Gastroesophageal sphincter (tissue), 4 donors: ENCODE data around the gene SCFD2. TPM values are rescaled to one million over a fixed set of nuclear protein-coding genes. Genes with fewer than 3 reads are reported as not detected.

Experiments used
- ATAC-seq: fragments of 150-250 bp; one replicate; pipeline ENCODE4 v1.9.1; 2016; ENCODE audit warnings: mild to moderate bottlenecking, moderate library complexity
- H3K27ac ChIP-seq, 4 donors: fragments of 200-600 bp; sonication (generic) in 3 of 4; 1 replicate in 3 of 4; 2 replicates in 1 of 4; pipeline ENCODE4 v1.5.1; 2016 to 2019
- H3K27me3 ChIP-seq: fragments of 200-600 bp; sonication (generic); one replicate; pipeline ENCODE4 v1.5.1; 2019
- H3K36me3 ChIP-seq, 2 donors: fragments of 200-600 bp; sonication (generic); one replicate each; pipeline ENCODE4 v1.5.1; 2019; ENCODE audit warnings: control low read depth in 1 of 2
- H3K4me1 ChIP-seq, 3 donors: fragments of 200-600 bp; sonication (generic); 1 replicate in 2 of 3; 2 replicates in 1 of 3; pipeline ENCODE4 v1.5.1; 2016 to 2019; ENCODE audit warnings: control low read depth in 2 of 3
- H3K4me3 ChIP-seq, 2 donors: fragments of 200-600 bp; sonication (generic); one replicate each; pipeline ENCODE4 v1.5.1; 2019; ENCODE audit warnings: mild to moderate bottlenecking in 1 of 2, moderate library complexity in 1 of 2
- H3K9me3 ChIP-seq, 3 donors: fragments of 200-600 bp; sonication (generic); one replicate each; pipeline ENCODE4 v1.5.1; 2017 to 2019; ENCODE audit warnings: control low read depth in 2 of 3
- CTCF ChIP-seq, 4 experiments: fragments of 200-600 bp in 2 of 4; fragments of 450-650 bp in 2 of 4; sonication (generic) in 1 of 4; IDR thresholded peaks; one replicate each; pipeline ENCODE4 v1.5.1; 2017 to 2019; ENCODE audit warnings: antibody characterized with exemption in 4 of 4, mild to moderate bottlenecking in 2 of 4, moderate library complexity in 2 of 4
- EP300 ChIP-seq: sonication (generic); formaldehyde crosslinking; IDR thresholded peaks from one replicate; pipeline ENCODE4 v1.6.1; 2017; ENCODE audit warnings: antibody characterized with exemption, mild to moderate bottlenecking
- POLR2A ChIP-seq, 2 donors: fragments of 450-650 bp; IDR thresholded peaks; one replicate each; pipeline ENCODE4 v1.6.1; 2017; ENCODE audit warnings: antibody characterized with exemption in 2 of 2, mild to moderate bottlenecking in 2 of 2, moderate library complexity in 1 of 2
- POLR2AphosphoS5 ChIP-seq: sonication (generic); formaldehyde crosslinking; IDR thresholded peaks from one replicate; pipeline ENCODE4 v1.6.1; 2017; ENCODE audit warnings: antibody characterized with exemption
- whole genome bisulfite sequencing, 2 donors: methylation state at CpG; one replicate each; pipeline ENCODE4 v1.1.5; 2018; ENCODE audit warnings: low coverage in 1 of 2; 5-methylcytosine and 5-hydroxymethylcytosine counted together
- total RNA-seq, 4 donors: library from RNA; depleted of rRNA; stranded (reverse); fragments of >200 nt; gene quantifications; one replicate each; pipeline ENCODE4 v1.1.0, GENCODE V29; 2016

The SCFD2 gene
- total RNA-seq, 4 donors from 2014 or later, result 8.9 to 17.6 (median 14.6) TPM

DNA sequence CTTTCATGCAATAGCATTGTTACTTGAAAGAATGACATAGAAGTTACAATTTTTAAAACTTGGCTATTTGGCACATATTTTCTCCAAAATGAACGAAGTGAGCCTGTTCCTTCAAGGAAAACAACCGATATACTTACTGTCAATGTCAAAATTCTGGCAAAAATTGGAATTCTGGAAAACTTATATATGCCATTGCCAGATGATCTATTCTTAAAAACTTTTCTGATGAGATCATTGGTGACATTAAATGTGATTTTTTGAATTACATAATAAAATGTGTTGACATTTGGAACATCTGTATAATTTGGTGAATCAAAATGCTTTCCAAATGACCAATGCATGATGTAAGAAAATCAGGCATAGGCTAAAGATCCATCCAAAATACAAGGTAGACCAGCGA, 209.0 kb downstream of the SCFD2 start:
- WGBS, 2 donors, result 82 to 87% methylated on average over 3 of the region's 3 CpGs
- Histone ChIP-seq H3K4me3 (no peak overlapping the region), H3K27me3 (no peaks in the 10 kb centered on the region), H3K36me3 (no peaks in the 10 kb centered on the region), H3K9me3 (no peaks in the 10 kb centered on the region), H3K4me1 (peaks cover 0 to under 1% (median 0%) of the 10 kb centered on the region in 3 donors), H3K27ac (no peak overlapping the region)
- ATAC-seq, result peak; percentile 5
- TF ChIP-seq EP300 (no peak), POLR2A (IDR thresholded peaks at IDR 0.05) (no peak)

GRCh38 chr4:53152467-53152866, 213.4 kb downstream of the SCFD2 start:
- ATAC-seq, result no peak
- Histone ChIP-seq H3K9me3 (no peaks in the 10 kb centered on the region), H3K4me3 (no peak overlapping the region), H3K4me1 (peaks cover 0 to 12% (median 0%) of the 10 kb centered on the region in 3 donors), H3K27me3 (no peaks in the 10 kb centered on the region), H3K27ac (no peak overlapping the region), H3K36me3 (no peaks in the 10 kb centered on the region)
- TF ChIP-seq CTCF (IDR thresholded peaks at IDR 0.05), result no peak
- 91 to 100% methylated on average over 1 to 2 of the region's 2 CpGs for WGBS, 2 donors

DNA sequence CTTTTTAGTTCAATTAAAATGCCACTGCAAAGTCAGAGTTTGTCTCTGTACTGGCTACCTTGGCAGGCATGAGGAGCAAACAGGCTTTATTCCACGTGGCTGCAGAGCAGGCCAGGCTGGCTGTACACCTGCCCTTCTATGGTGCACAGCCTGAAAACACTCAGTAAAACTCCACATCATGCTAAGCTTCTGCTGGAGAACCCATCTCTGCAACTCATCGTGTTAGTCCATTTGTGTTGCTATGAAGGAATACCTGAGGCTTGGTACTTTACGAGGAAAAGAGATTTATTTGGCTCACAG, 214.4 kb downstream of the SCFD2 start:
- Histone ChIP-seq H3K36me3 (no peaks in the 10 kb centered on the region), H3K27ac (peak overlapping the region in 1 of 4 donors; percentile 3), H3K9me3 (no peaks in the 10 kb centered on the region), H3K27me3 (no peaks in the 10 kb centered on the region), H3K4me3 (no peak overlapping the region), H3K4me1 (peaks cover 0 to 12% (median 0%) of the 10 kb centered on the region in 3 donors)
- TF ChIP-seq POLR2A (IDR thresholded peaks at IDR 0.05), result no peak
- no peak for TF ChIP-seq CTCF (IDR thresholded peaks at IDR 0.05)
- no peak for TF ChIP-seq EP300
- TF ChIP-seq POLR2AphosphoS5, result no peak
- 42 to 62% methylated on average over 2 to 3 of the region's 3 CpGs for WGBS, 2 donors
- no peak for ATAC-seq

DNA sequence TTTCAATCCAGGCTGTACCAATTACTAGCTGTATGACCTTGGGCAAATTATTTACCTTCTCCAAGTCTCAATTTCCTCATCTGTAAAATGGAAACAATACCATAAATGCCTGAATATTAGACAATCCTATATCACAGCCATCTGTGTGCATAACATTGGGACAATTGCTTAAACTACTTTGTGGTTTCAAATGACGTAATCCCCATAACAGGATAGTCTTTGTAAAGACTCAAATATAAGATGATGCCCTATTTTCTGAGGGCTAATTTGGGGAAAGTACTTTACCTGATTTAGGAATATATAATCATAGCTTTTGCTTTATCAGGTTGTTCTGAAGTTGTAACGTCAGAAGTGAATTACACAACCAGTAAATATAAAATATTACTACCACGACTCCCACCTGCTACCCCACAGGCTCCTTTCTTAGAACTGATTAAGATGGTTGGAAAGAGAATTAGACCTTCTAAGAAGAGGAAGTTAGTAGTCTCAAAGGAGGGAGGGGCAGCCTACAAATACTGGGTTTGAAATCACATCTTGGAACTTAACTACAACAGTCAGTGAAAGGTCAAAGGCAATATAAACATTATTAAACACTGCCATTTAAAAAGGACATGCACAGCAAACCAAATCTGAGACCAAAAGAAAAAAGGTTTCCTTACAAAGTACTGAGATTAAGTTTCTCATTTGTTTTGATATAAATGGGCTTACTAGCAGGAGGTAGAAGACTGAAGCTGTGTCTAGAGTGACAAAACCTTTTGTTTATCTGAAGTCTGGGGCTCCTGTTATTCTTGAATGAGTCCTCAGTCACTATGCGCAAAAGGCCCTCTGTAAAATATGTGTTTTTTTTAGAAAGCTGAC, 215.0 kb downstream of the SCFD2 start:
- H3K9me3 ChIP-seq, result no peaks in the 10 kb centered on the region
- no peak for ATAC-seq
- TF ChIP-seq CTCF (IDR thresholded peaks at IDR 0.05) (no peak), POLR2AphosphoS5 (no peak), EP300 (no peak), POLR2A (IDR thresholded peaks at IDR 0.05) (no peak)
- H3K4me3 ChIP-seq, result no peak overlapping the region
- H3K27ac ChIP-seq, result peak overlapping the region in 1 of 4 donors; percentile 3
- WGBS, 2 donors, result 48 to 54% methylated on average over 3 to 4 of the region's 4 CpGs
- no peaks in the 10 kb centered on the region for H3K27me3 ChIP-seq
- H3K4me1 ChIP-seq, result peaks cover 0 to 12% (median 0%) of the 10 kb centered on the region in 3 donors
- H3K36me3 ChIP-seq, result no peaks in the 10 kb centered on the region

GRCh38 chr4:53147711-53148110, 218.2 kb downstream of the SCFD2 start:
- no peak for ATAC-seq
- no peak for TF ChIP-seq EP300
- no peak for TF ChIP-seq CTCF (IDR thresholded peaks at IDR 0.05)
- no peak for TF ChIP-seq POLR2A (IDR thresholded peaks at IDR 0.05)
- TF ChIP-seq POLR2AphosphoS5, result no peak

More at GRCh38 chr4:53147711-53148110, 218.2 kb downstream of the SCFD2 start:
- H3K27me3 ChIP-seq, result no peaks in the 10 kb centered on the region
- H3K36me3 ChIP-seq, result peaks cover 0 to 9% of the 10 kb centered on the region in 2 donors
- peaks cover 0 to 12% (median 0%) of the 10 kb centered on the region in 3 donors for H3K4me1 ChIP-seq
- no peak overlapping the region for H3K4me3 ChIP-seq
- peak overlapping the region in 2 of 4 donors; percentile 5 for H3K27ac ChIP-seq
- no peaks in the 10 kb centered on the region for H3K9me3 ChIP-seq
